Sigmoid colon (tissue), 4 donors: ENCODE results near the gene ADAMTS12.

Experiments used
- CTCF ChIP-seq, 4 experiments: fragments of 450-650 bp in 3 of 4; fragments of 200-600 bp in 1 of 4; IDR thresholded peaks; one replicate each; pipeline ENCODE4 v1.5.1; 2016 to 2019; ENCODE audit warnings: antibody characterized with exemption in 4 of 4, mild to moderate bottlenecking in 3 of 4, moderate library complexity in 2 of 4
- EP300 ChIP-seq, 4 donors: sonication (generic); formaldehyde crosslinking; IDR thresholded peaks; one replicate each; pipeline ENCODE4 v1.6.1; 2017; ENCODE audit warnings: antibody characterized with exemption in 4 of 4
- POLR2A ChIP-seq, 2 donors: fragments of 450-650 bp; IDR thresholded peaks; one replicate each; pipeline ENCODE4 v1.6.1; 2016; ENCODE audit warnings: antibody characterized with exemption in 2 of 2, mild to moderate bottlenecking in 2 of 2, moderate library complexity in 2 of 2

GRCh38 chr5:33781286-33781685 lies 110.5 kb downstream of the ADAMTS12 start:
- TF ChIP-seq CTCF (IDR thresholded peaks at IDR 0.05), result no peak
- no peak for TF ChIP-seq POLR2A (IDR thresholded peaks at IDR 0.05)
- TF ChIP-seq EP300 (IDR thresholded peaks at IDR 0.05), result no peak
